WTC11 (cell line): ENCODE measurements around the gene NPLOC4. TPM values are rescaled to one million over a fixed set of nuclear protein-coding genes. Genes with fewer than 3 reads are reported as not detected.

Experiments
- ATAC-seq: fragments of 200-7000 bp; cut with Tn5 transposase; 2 replicates; pipeline ENCODE4 v1.10.0; 2021; ENCODE audit warnings: mild to moderate bottlenecking, moderate library complexity
- CTCF ChIA-PET: fragments of 300-600 bp; sonication (Branson Sonifier 250); formaldehyde crosslinking; loops from one replicate; lab custom pipeline; 2021; ENCODE audit warnings: antibody characterized with exemption; lab: Charles Lee
- POLR2A ChIA-PET: fragments of 350-600 bp; sonication (Branson Sonifier 250); formaldehyde crosslinking; loops from one replicate; lab custom pipeline; 2021; ENCODE audit warnings: antibody characterized with exemption; lab: Charles Lee
- DNase-seq: peaks from one replicate; pipeline ENCODE4 v3.0.0; 2021; ENCODE audit warnings: low spot score
- H3K27ac Mint-ChIP-seq: 2 replicates; pipeline ENCODE4 v1.8.0; 2021; ENCODE audit warnings: mixed read lengths
- H3K27me3 Mint-ChIP-seq: 2 replicates; pipeline ENCODE4 v1.8.0; 2021; ENCODE audit warnings: low read depth, mild to moderate bottlenecking, moderate library complexity, mixed read lengths
- H3K36me3 Mint-ChIP-seq: 2 replicates; pipeline ENCODE4 v1.8.0; 2021; ENCODE audit warnings: mixed read lengths
- H3K4me1 Mint-ChIP-seq: 2 replicates; pipeline ENCODE4 v1.8.0; 2022; ENCODE audit warnings: mixed read lengths
- H3K4me3 Mint-ChIP-seq: 2 replicates; pipeline ENCODE4 v1.8.0; 2021; ENCODE audit warnings: mild to moderate bottlenecking, moderate library complexity, mixed read lengths
- H3K9me3 Mint-ChIP-seq: 2 replicates; pipeline ENCODE4 v1.8.0; 2021; ENCODE audit warnings: mixed read lengths
- AR ChIP-seq: fragments of 250-450 bp; sonication (Bioruptor Pico); IDR thresholded peaks from 2 replicates; pipeline ENCODE4 v1.9.0; 2021; ENCODE audit warnings: mild to moderate bottlenecking
- E2F5 ChIP-seq: sonication (generic); formaldehyde crosslinking; IDR thresholded peaks from 2 replicates; pipeline ENCODE4 v1.8.1; 2022; ENCODE audit warnings: mild to moderate bottlenecking, moderate library complexity, missing genetic modification reagents
- ESRRA ChIP-seq: sonication (generic); formaldehyde crosslinking; IDR thresholded peaks from 2 replicates; pipeline ENCODE4 v1.8.1; 2022; ENCODE audit warnings: mild to moderate bottlenecking, missing genetic modification reagents, borderline replicate concordance
- ETV6 ChIP-seq: sonication (generic); formaldehyde crosslinking; IDR thresholded peaks from 2 replicates; pipeline ENCODE4 v1.8.1; 2022; ENCODE audit warnings: mild to moderate bottlenecking, missing genetic modification reagents
- FOXP4 ChIP-seq: sonication (generic); formaldehyde crosslinking; IDR thresholded peaks from 2 replicates; pipeline ENCODE4 v1.8.0; 2022; ENCODE audit warnings: mild to moderate bottlenecking, missing genetic modification reagents
- IRF2 ChIP-seq: sonication (generic); formaldehyde crosslinking; IDR thresholded peaks from 2 replicates; pipeline ENCODE4 v1.8.0; 2022; ENCODE audit warnings: low read depth, missing genetic modification reagents, borderline replicate concordance
- JUN ChIP-seq: sonication (generic); formaldehyde crosslinking; IDR thresholded peaks from 2 replicates; pipeline ENCODE4 v1.8.0; 2023; ENCODE audit warnings: mild to moderate bottlenecking, missing genetic modification reagents
- KAT7 ChIP-seq: sonication (generic); formaldehyde crosslinking; IDR thresholded peaks from 2 replicates; pipeline ENCODE4 v1.8.1; 2023; ENCODE audit warnings: missing genetic modification reagents, mild to moderate bottlenecking, borderline replicate concordance
- MLX ChIP-seq: sonication (generic); formaldehyde crosslinking; IDR thresholded peaks from 2 replicates; pipeline ENCODE4 v1.8.1; 2023; ENCODE audit warnings: mild to moderate bottlenecking, missing genetic modification reagents, moderate library complexity
- MYBL2 ChIP-seq: sonication (generic); formaldehyde crosslinking; IDR thresholded peaks from 2 replicates; pipeline ENCODE4 v1.8.1; 2023; ENCODE audit warnings: mild to moderate bottlenecking, moderate library complexity, missing genetic modification reagents
- NFYB ChIP-seq: sonication (generic); formaldehyde crosslinking; conservative IDR thresholded peaks from 2 replicates; pipeline ENCODE4 v1.8.0; 2022; ENCODE audit warnings: low read depth, missing genetic modification reagents
- OVOL2 ChIP-seq: fragments of 250-450 bp; sonication (Bioruptor Pico); IDR thresholded peaks from 2 replicates; pipeline ENCODE4 v1.9.0; 2021; ENCODE audit warnings: mild to moderate bottlenecking, borderline replicate concordance
- PREB ChIP-seq: sonication (generic); formaldehyde crosslinking; IDR thresholded peaks from 2 replicates; pipeline ENCODE4 v1.8.1; 2022; ENCODE audit warnings: mild to moderate bottlenecking, missing genetic modification reagents, moderate library complexity, borderline replicate concordance
- SP1 ChIP-seq: sonication (generic); formaldehyde crosslinking; conservative IDR thresholded peaks from 2 replicates; pipeline ENCODE4 v1.8.1; 2022; ENCODE audit warnings: missing genetic modification reagents
- TCF7 ChIP-seq: sonication (generic); formaldehyde crosslinking; IDR thresholded peaks from 2 replicates; pipeline ENCODE4 v1.8.0; 2022; ENCODE audit warnings: mild to moderate bottlenecking, low read depth, missing genetic modification reagents, moderate library complexity
- TEAD1 ChIP-seq: sonication (generic); formaldehyde crosslinking; IDR thresholded peaks from 2 replicates; pipeline ENCODE4 v1.8.0; 2022; ENCODE audit warnings: mild to moderate bottlenecking, missing genetic modification reagents
- TEAD4 ChIP-seq: sonication (generic); formaldehyde crosslinking; IDR thresholded peaks from 2 replicates; pipeline ENCODE4 v1.8.0; 2022; ENCODE audit warnings: mild to moderate bottlenecking, missing genetic modification reagents
- USF2 ChIP-seq: sonication (generic); formaldehyde crosslinking; IDR thresholded peaks from 2 replicates; pipeline ENCODE4 v1.8.1; 2023; ENCODE audit warnings: mild to moderate bottlenecking, missing genetic modification reagents, moderate library complexity
- ZNF121 ChIP-seq: sonication (generic); formaldehyde crosslinking; IDR thresholded peaks from 2 replicates; pipeline ENCODE4 v1.8.0; 2023; ENCODE audit warnings: missing genetic modification reagents
- ZNF138 ChIP-seq: sonication (generic); formaldehyde crosslinking; conservative IDR thresholded peaks from 2 replicates; pipeline ENCODE4 v1.8.1; 2022; ENCODE audit warnings: mild to moderate bottlenecking, moderate library complexity, missing genetic modification reagents
- ZNF317 ChIP-seq: sonication (generic); formaldehyde crosslinking; IDR thresholded peaks from 2 replicates; pipeline ENCODE4 v1.8.1; 2023; ENCODE audit warnings: low read depth, mild to moderate bottlenecking, moderate library complexity, missing genetic modification reagents, borderline replicate concordance
- ZNF425 ChIP-seq: fragments of 250-450 bp; sonication (Bioruptor Pico); conservative IDR thresholded peaks from 2 replicates; pipeline ENCODE4 v1.9.0; 2021; ENCODE audit warnings: mild to moderate bottlenecking
- ZSCAN18 ChIP-seq: fragments of 250-450 bp; sonication (Bioruptor Pico); IDR thresholded peaks from 2 replicates; pipeline ENCODE4 v2.1.2; 2022; ENCODE audit warnings: mild to moderate bottlenecking, moderate library complexity
- total RNA-seq: library from RNA; stranded (reverse); gene quantifications from 3 replicates; pipeline ENCODE4 v1.2.3, GENCODE V29; 2021

NPLOC4 gene
- total RNA-seq, 1 experiment from 2014 or later = 83.5 TPM

GRCh38 chr17:81519284-81520020 lies 117.5 kb downstream of the NPLOC4 start (continued):
- TF ChIP-seq SP1 (CRISPR knock-in tag) (0 out of 2 replicates have a peak, but pooled peaks have one; percentile 49), IRF2 (0 out of 2 replicates have a peak, but pooled peaks have one; percentile 55), E2F5 (peak; percentile 19; the same call in 1 of the 2 replicates), MYBL2 (0 out of 2 replicates have a peak, but pooled peaks have one; percentile 83), TEAD4 (peak; percentile 69; the same call in 1 of the 2 replicates)

- Mint-ChIP-seq H3K4me1 (peaks cover 30% of the 10 kb centered on the region), H3K36me3 (no peaks in the 10 kb centered on the region), H3K4me3 (peak overlapping the region; percentile 57), H3K27ac (no peak overlapping the region), H3K9me3 (no peaks in the 10 kb centered on the region), H3K27me3 (peaks cover 42% of the 10 kb centered on the region)
- POLR2A ChIA-PET = interaction anchor here (0.7 to 2.7 kb wide), 3 partner anchors 11 to 34 kb away, joined by 4 to 20 read pairs (median 9); no protein-coding TSS in a partner anchor
- ATAC-seq = peak; percentile 10
- DNase-seq = no peak
- CTCF ChIA-PET = interaction anchor here (0.6 to 2.9 kb wide), 22 partner anchors 9 to 268 kb away, joined by 3 to 25 read pairs (median 4); partner anchors contain the start of genes FAAP100, FSCN2 and MRPL12
- TF ChIP-seq ZNF425 (no peak), TEAD1 (CRISPR knock-in tag) (no peak), ESRRA (CRISPR knock-in tag) (peak; percentile 59; the same call in 1 of the 2 replicates), TCF7 (CRISPR knock-in tag) (no peak), NFYB (no peak), USF2 (CRISPR knock-in tag) (0 out of 2 replicates have a peak, but pooled peaks have one; percentile 11), ZNF121 (CRISPR knock-in tag) (no peak), MLX (CRISPR knock-in tag) (no peak), OVOL2 (CRISPR knock-in tag) (no peak), ZNF317 (CRISPR knock-in tag) (no peak), ZSCAN18 (CRISPR knock-in tag) (no peak), PREB (CRISPR knock-in tag) (no peak), ZNF138 (CRISPR knock-in tag) (0 out of 2 replicates have a peak, but pooled peaks have one; percentile 57), JUN (CRISPR knock-in tag) (no peak), AR (CRISPR knock-in tag) (no peak), FOXP4 (CRISPR knock-in tag) (no peak), ETV6 (CRISPR knock-in tag) (no peak), KAT7 (CRISPR knock-in tag) (peak; percentile 82)
These were observed 118.1 kb downstream of the NPLOC4 start for GRCh38 chr17:81518785-81519283.
